GM12878 (cell line): Measurements from ENCODE around the gene CDH5. TPM values are rescaled to one million over a fixed set of nuclear protein-coding genes. Genes with fewer than 3 reads are reported as not detected.

ENCODE experiments used
- ATAC-seq: fragments of 200-7000 bp; cut with Tn5 transposase; 3 replicates; pipeline ENCODE4 v1.9.1; 2020; ENCODE audit warnings: mild to moderate bottlenecking, moderate library complexity
- BruUV-seq: library from RNA; stranded (reverse); fragments of 400-500 nt; replicated peaks from 2 replicates; lab custom pipeline; 2021; lab: Mats Ljungman, UMichigan
- CTCF ChIA-PET: fragments of 300-600 bp; sonication (Branson Sonifier 250); formaldehyde crosslinking; extraction: SDS; loops from one replicate; lab custom pipeline; 2021; ENCODE audit warnings: inconsistent platforms; lab: Yijun Ruan, JAX
- POLR2A ChIA-PET: fragments of 350-600 bp; formaldehyde crosslinking; extraction: SDS; loops from one replicate; lab custom pipeline; 2021; ENCODE audit warnings: inconsistent platforms; lab: Charles Lee
- RAD21 ChIA-PET: fragments of 300-600 bp; sonication (Branson Sonifier 250); formaldehyde crosslinking; loops from one replicate; lab custom pipeline; 2023; ENCODE audit warnings: antibody characterized with exemption; ENCODE audit not compliant: unreplicated experiment; lab: Charles Lee
- SMC1A ChIA-PET: fragments of 300-600 bp; sonication (Branson Sonifier 250); formaldehyde crosslinking; loops from one replicate; lab custom pipeline; 2023; ENCODE audit not compliant: unreplicated experiment, uncharacterized antibody; lab: Charles Lee
- DNase-seq: peaks from one replicate; pipeline ENCODE4 v3.0.0-alpha.2; 2011; ENCODE audit warnings: low read depth, low spot score
- FAIRE-seq: peaks from 3 replicates; lab custom pipeline; 2011; peaks lifted over from hg19 to GRCh38; lab: Jason Lieb, UNC
- H2AFZ ChIP-seq: 2 replicates; pipeline ENCODE4 v1.6.0; 2011; ENCODE audit warnings: low read depth, low read length, control low read depth; ENCODE audit not compliant: control insufficient read depth
- H3K27ac ChIP-seq: 2 replicates; pipeline ENCODE4 v1.5.1; 2011; ENCODE audit warnings: control low read depth; ENCODE audit not compliant: control insufficient read depth, insufficient read depth
- H3K27me3 ChIP-seq, 2 experiments: replicated peaks in 1 of 2; 2 replicates each; pipeline versions ENCODE4 v1.6.0 to v1.6.1; 2011; ENCODE audit warnings: low read length in 1 of 2; ENCODE audit not compliant: control insufficient read depth in 2 of 2, insufficient read depth in 2 of 2
- H3K36me3 ChIP-seq, 2 experiments: 2 replicates each; pipeline ENCODE4 v1.5.1; 2011; ENCODE audit warnings: low read length in 1 of 2; ENCODE audit not compliant: control insufficient read depth in 2 of 2, insufficient read depth in 2 of 2
- H3K4me1 ChIP-seq: 2 replicates; pipeline ENCODE4 v1.6.1; 2011; ENCODE audit warnings: mild to moderate bottlenecking, low read length, moderate library complexity, mixed read lengths; ENCODE audit not compliant: control insufficient read depth, insufficient read depth
- H3K4me2 ChIP-seq: 2 replicates; pipeline ENCODE4 v1.6.0; 2011; ENCODE audit warnings: control low read depth; ENCODE audit not compliant: control insufficient read depth, insufficient read depth
- H3K4me3 ChIP-seq: fragments of 200-600 bp; sonication (generic); 2 replicates; pipeline ENCODE4 v1.5.1; 2016
- H3K79me2 ChIP-seq: 2 replicates; pipeline ENCODE4 v1.6.0; 2011; ENCODE audit warnings: low read length; ENCODE audit not compliant: control insufficient read depth, insufficient read depth
- H3K9ac ChIP-seq: 2 replicates; pipeline ENCODE4 v1.8.0; 2011; ENCODE audit warnings: low read length, control low read depth, mixed read lengths; ENCODE audit not compliant: control insufficient read depth, insufficient read depth
- H3K9me3 ChIP-seq: replicated peaks from 3 replicates; pipeline ENCODE4 v1.5.1; 2011; ENCODE audit warnings: mild to moderate bottlenecking, low read length; ENCODE audit not compliant: control insufficient read depth, insufficient read depth
- H4K20me1 ChIP-seq: 2 replicates; pipeline ENCODE4 v1.6.0; 2011; ENCODE audit not compliant: control insufficient read depth, insufficient read depth
- FOS ChIP-seq: IDR thresholded peaks from 3 replicates; pipeline ENCODE4 v1.6.1; 2011; ENCODE audit warnings: borderline replicate concordance; ENCODE audit not compliant: insufficient read length; ENCODE audit errors: extremely low read depth
- GABPA ChIP-seq: IDR thresholded peaks from 2 replicates; pipeline ENCODE4 v1.6.1; 2014; ENCODE audit warnings: antibody characterized with exemption, low read depth, mild to moderate bottlenecking, inconsistent platforms
- MXI1 ChIP-seq: fragments of 150-350 bp; IDR thresholded peaks from 2 replicates; pipeline ENCODE4 v1.6.1; 2011; ENCODE audit warnings: low read depth, mild to moderate bottlenecking, inconsistent platforms, low read length, improper control_type of control experiment
- NR2C1 ChIP-seq: fragments of 450-650 bp; IDR thresholded peaks from 2 replicates; pipeline ENCODE4 v1.6.1; 2017; ENCODE audit warnings: antibody characterized with exemption, mild to moderate bottlenecking, moderate library complexity
- PML ChIP-seq: IDR thresholded peaks from 2 replicates; pipeline ENCODE4 v1.6.1; 2012; ENCODE audit warnings: low read length, inconsistent platforms
- ZBED1 ChIP-seq: IDR thresholded peaks from 2 replicates; pipeline ENCODE4 v1.6.1; 2016; ENCODE audit warnings: borderline replicate concordance
- WGBS: methylation state at CpG from one replicate; pipeline ENCODE4 v1.1.6; 2016; ENCODE audit warnings: low lambda C conversion rate; ENCODE audit not compliant: insufficient replicate concordance, insufficient coverage; ENCODE audit errors: missing lambda C conversion rate; 5-methylcytosine and 5-hydroxymethylcytosine counted together
- in situ Hi-C: fragments of 300-500 bp; cut with MboI; formaldehyde crosslinking; loops from 9 replicates; pipeline ENCODE4 v1.14.3; 2018; ENCODE audit warnings: mixed read lengths
- intact Hi-C: fragments of 100-400 bp; cut with micrococcal nuclease; formaldehyde crosslinking; loops from one replicate; pipeline ENCODE4 v1.14.2; 2022; ENCODE audit not compliant: unreplicated experiment
- polyA plus RNA-seq, 11 experiments: library from polyadenylated mRNA; depleted of rRNA in 4 of 11; unstranded in 6 of 11; stranded (reverse) in 5 of 11; fragments of >200 nt; fragmentation: Nextera tagmentation in 4 of 11; fragmentation: Illumina TruSeq in 1 of 11; extraction: Ambion mirVana in 4 of 11; extraction: Trizol in 1 of 11; gene quantifications; 1 replicate in 1 of 11; 2 replicates in 10 of 11; pipeline versions ENCODE4 v1.2.1 to v1.2.3, GENCODE V29; 2011 to 2016; ENCODE audit warnings: inconsistent platforms in 2 of 11, missing spikeins in 2 of 11, low read depth in 1 of 11
- total RNA-seq, 4 experiments: library from RNA; depleted of rRNA in 3 of 4; stranded (reverse); fragments of >200 nt in 3 of 4; fragmentation: Illumina TruSeq in 1 of 4; extraction: Trizol in 1 of 4; gene quantifications; 2 replicates each; pipeline versions ENCODE4 v1.2.1 to v1.2.3, GENCODE V29; 2013 to 2021
- TF ChIP-seq, protein P1 (sequence below): IDR thresholded peaks from 2 replicates; pipeline ENCODE4 v1.6.1; 2011; ENCODE audit warnings: borderline replicate concordance, low read depth, mild to moderate bottlenecking, moderate library complexity, mixed read lengths, low read length; ENCODE audit not compliant: insufficient read depth; ENCODE audit errors: extremely low read length
- TF ChIP-seq, protein P2 (sequence below): fragments of 450-650 bp; formaldehyde crosslinking; IDR thresholded peaks from 2 replicates; pipeline ENCODE4 v1.5.0; 2022; ENCODE audit warnings: mild to moderate bottlenecking, missing genetic modification characterization

The CDH5 gene
- total and polyA plus RNA-seq, 10 of the 15 experiments (the other 5 are each of a cell fraction or from before 2014, with no cell fraction given) = not detected

DNA sequence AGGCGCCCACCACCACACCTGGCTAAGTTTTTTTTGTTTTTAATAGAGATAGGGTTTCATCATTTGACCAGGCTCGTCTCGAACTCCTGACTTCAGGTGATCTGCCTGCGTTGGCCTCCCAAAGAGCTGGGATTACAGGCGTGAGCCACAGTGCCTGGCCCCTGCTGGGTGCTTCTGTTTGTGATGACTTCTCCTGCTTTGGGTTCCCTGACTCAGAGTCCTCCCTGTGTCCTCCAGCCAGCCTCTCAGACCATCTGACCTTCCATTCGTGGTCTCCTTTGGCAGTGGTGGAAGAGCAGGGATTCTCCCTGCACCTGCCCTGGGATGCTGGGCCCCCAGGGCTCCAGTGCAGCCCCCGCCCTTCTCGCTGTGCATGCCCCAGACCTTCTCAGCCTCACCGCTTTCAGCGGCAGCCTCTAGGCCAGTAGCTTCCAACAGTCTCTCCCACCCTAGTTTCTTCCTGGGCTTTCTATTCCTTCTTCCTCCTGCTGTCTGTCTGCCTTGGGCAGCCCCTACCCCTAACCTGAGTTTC is 73.8 kb downstream of the CDH5 start (continued):
- TF ChIP-seq FOS = no peak

DNA sequence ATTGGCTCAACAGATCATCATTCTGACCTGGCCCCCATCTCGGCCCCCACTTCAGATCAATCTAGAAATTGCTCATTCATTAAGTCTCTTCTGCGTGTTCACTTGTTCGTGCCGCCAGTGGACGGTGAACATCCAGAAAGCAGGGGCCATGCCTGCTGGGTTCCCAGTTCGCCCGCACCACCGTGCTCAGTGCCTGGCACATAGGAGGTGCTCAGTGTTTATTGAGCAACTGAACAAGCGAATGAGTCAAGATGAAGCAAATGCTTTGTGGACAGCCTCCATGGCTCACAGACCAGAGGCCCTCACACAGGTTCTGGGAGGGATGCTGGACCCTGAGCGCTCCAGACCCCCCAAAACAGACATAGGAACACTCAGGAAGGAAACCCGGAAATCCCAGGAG is 74.5 kb downstream of the CDH5 start:
- H3K4me3 ChIP-seq = no peak overlapping the region
- ChIA-PET POLR2A (no interaction called here), CTCF (no interaction called here), RAD21 (no interaction called here), SMC1A (no interaction called here)
- intact Hi-C loops = no loop called here
- no peaks in the 10 kb centered on the region for H3K9me3 ChIP-seq
- FAIRE-seq (no peak), ATAC-seq (no peak), DNase-seq (no peak)
- no peak overlapping the region for H3K4me2 ChIP-seq
- no peaks in the 10 kb centered on the region for H3K79me2 ChIP-seq
- H3K4me1 ChIP-seq = no peaks in the 10 kb centered on the region
- no peaks in the 10 kb centered on the region for H4K20me1 ChIP-seq
- TF ChIP-seq NR2C1 (no peak), MXI1 (no peak), FOS (no peak)
- H2AFZ ChIP-seq = no peak overlapping the region
- no peak overlapping the region for H3K27ac ChIP-seq
- in situ Hi-C loops = no loop called here
- H3K9ac ChIP-seq = no peak overlapping the region
- no TSS peak for BruUV-seq
- 37% methylated on average over 11 of the region's 11 CpGs for WGBS
- H3K27me3 ChIP-seq = peaks cover 0 to 2% of the 10 kb centered on the region in 2 experiments; a peak in 1 of 4 replicates
- H3K36me3 ChIP-seq = no peaks in the 10 kb centered on the region

DNA sequence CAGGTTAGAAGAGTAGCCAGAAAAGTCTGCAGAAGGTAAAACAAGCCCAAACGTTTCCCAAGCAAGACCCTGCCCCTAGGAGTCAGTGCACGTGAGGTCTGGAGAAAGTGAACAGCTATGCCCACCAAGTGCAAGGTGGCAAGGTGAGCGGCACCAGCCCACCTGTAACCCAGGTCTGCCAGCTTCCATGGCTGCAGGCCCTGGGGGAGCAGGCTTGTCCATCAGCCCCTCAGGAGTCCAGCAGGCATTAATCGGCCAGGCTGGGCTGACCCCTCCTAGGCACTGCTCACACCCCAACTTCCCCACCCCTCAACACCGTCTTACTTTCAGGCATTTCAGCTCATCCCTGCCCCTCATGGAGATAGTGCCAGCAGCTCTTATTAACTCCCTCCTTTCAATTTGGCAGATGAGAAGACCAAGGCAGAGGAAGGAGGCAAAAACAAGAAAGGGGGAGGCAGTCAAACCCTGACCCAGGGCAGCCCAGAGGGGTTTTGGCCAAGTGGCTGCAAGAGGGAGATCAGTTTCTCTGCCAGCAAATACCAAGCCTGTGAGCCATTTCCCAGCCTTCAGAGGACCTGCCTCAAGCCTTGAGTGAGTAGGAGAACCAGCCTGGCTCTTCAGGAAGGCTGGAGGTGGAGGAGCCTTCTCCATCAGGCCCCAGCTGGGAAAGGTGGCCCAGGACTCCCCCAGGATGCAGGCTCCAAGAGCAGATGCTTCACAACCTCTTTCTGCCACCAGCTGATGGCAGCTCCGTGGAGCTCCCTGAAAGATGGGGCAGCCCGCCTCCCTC is 75.3 kb downstream of the CDH5 start:
- H3K4me3 ChIP-seq = no peak overlapping the region
- no peak for FAIRE-seq
- 17% methylated on average over 7 of the region's 7 CpGs for WGBS
- H3K4me2 ChIP-seq = no peak overlapping the region
- H3K27me3 ChIP-seq = peaks cover 0 to 2% of the 10 kb centered on the region in 2 experiments; a peak in 1 of 4 replicates
- no peak overlapping the region for H2AFZ ChIP-seq
- no peaks in the 10 kb centered on the region for H3K79me2 ChIP-seq
- no TSS peak for BruUV-seq
- POLR2A ChIA-PET = no interaction called here
- no peak for DNase-seq
- ATAC-seq = no peak
- no peaks in the 10 kb centered on the region for H3K9me3 ChIP-seq
- H3K9ac ChIP-seq = no peak overlapping the region
- RAD21 ChIA-PET = no interaction called here
- no peaks in the 10 kb centered on the region for H3K4me1 ChIP-seq
- in situ Hi-C loops = no loop called here
- intact Hi-C loops = no loop called here
- H3K27ac ChIP-seq = no peak overlapping the region
- H3K36me3 ChIP-seq = no peaks in the 10 kb centered on the region
- H4K20me1 ChIP-seq = no peaks in the 10 kb centered on the region
- CTCF ChIA-PET = no interaction called here
- SMC1A ChIA-PET = no interaction called here
- TF ChIP-seq PML = no peak
- no peak for TF ChIP-seq ZBED1
- TF ChIP-seq, protein P1, sequence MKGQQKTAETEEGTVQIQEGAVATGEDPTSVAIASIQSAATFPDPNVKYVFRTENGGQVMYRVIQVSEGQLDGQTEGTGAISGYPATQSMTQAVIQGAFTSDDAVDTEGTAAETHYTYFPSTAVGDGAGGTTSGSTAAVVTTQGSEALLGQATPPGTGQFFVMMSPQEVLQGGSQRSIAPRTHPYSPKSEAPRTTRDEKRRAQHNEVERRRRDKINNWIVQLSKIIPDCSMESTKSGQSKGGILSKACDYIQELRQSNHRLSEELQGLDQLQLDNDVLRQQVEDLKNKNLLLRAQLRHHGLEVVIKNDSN = no peak
- TF ChIP-seq GABPA = no peak
- TF ChIP-seq, protein P2, sequence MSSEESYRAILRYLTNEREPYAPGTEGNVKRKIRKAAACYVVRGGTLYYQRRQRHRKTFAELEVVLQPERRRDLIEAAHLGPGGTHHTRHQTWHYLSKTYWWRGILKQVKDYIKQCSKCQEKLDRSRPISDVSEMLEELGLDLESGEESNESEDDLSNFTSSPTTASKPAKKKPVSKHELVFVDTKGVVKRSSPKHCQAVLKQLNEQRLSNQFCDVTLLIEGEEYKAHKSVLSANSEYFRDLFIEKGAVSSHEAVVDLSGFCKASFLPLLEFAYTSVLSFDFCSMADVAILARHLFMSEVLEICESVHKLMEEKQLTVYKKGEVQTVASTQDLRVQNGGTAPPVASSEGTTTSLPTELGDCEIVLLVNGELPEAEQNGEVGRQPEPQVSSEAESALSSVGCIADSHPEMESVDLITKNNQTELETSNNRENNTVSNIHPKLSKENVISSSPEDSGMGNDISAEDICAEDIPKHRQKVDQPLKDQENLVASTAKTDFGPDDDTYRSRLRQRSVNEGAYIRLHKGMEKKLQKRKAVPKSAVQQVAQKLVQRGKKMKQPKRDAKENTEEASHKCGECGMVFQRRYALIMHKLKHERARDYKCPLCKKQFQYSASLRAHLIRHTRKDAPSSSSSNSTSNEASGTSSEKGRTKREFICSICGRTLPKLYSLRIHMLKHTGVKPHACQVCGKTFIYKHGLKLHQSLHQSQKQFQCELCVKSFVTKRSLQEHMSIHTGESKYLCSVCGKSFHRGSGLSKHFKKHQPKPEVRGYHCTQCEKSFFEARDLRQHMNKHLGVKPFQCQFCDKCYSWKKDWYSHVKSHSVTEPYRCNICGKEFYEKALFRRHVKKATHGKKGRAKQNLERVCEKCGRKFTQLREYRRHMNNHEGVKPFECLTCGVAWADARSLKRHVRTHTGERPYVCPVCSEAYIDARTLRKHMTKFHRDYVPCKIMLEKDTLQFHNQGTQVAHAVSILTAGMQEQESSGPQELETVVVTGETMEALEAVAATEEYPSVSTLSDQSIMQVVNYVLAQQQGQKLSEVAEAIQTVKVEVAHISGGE = no peak
